ENCODE results near the gene RNU2-1.
"Not testable (repeated sequence)": the region's sequence is repeated elsewhere in the genome, so short reads cannot be mapped to it uniquely, and the experiment has no call there.

The RNU2-1 gene

DNA sequence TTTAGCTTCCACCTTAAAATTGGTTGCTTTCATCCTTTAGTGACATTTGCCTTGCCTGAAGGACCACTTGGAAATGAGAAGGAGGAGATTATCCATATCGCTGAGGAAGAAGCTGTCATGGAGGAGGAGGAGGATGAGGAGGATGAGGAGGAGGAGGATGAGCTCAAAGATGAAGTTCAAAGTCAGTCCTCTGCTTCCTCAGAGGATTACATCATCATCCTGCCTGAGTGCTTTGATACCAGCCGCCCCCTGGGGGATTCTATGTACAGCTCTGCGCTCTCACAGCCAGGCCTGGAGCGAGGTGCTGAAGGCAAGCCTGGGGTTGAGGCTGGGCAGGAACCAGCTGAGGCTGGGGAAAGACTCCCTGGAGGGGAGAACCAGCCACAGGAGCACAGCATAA lies 33.6 kb downstream of the RNU2-1 start:
- Mint-ChIP-seq H3K27ac (no peak overlapping the region), H3K4me1 (ENCODE audit: low read depth) (peaks cover 2% of the 10 kb centered on the region), H3K9me3 (no peaks in the 10 kb centered on the region), H3K27me3 (ENCODE audit: low read depth) (no peaks in the 10 kb centered on the region), H3K36me3 (ENCODE audit: low read depth) (peaks cover 58% of the 10 kb centered on the region), H3K4me3 (no peak overlapping the region)

DNA sequence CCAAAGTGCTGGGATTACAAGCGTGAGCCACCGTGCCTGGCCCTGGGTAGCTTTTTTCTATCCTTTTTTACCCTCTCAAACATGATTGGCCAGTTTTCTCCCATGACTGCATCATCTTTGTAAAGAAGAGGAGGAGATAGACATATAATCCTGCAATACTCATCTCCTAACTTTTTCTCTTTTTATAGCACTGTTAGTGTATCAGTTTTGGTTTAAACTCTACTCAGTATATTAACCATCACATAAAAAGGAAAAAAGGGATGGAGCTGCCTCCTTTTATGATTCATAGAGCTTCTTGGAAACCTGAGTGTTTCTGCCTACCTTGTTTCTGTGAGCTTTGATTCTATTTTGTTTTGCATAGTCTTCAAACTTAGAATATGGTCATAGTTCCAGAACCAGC lies 34.1 kb downstream of the RNU2-1 start:
- Mint-ChIP-seq H3K36me3 (ENCODE audit: low read depth) (peaks cover 60% of the 10 kb centered on the region), H3K9me3 (no peaks in the 10 kb centered on the region), H3K27me3 (ENCODE audit: low read depth) (no peaks in the 10 kb centered on the region), H3K4me3 (no peak overlapping the region), H3K27ac (no peak overlapping the region), H3K4me1 (ENCODE audit: low read depth) (peaks cover 2% of the 10 kb centered on the region)

DNA sequence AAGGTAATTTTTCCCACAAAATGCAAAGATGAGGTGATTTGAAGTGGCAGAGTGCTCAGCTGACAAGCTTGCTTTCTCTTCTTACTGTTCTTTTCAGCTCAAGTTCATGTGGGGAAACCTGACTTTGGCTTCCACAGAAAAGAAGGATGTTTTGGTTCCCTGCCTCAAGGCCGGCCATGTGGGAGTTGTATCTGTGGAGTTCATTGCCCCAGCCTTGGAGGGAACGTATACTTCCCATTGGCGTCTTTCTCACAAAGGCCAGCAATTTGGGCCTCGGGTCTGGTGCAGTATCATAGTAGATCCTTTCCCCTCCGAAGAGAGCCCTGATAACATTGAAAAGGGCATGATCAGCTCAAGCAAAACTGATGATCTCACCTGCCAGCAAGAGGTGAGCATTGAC lies 40.5 kb downstream of the RNU2-1 start:
- no peaks in the 10 kb centered on the region for H3K9me3 Mint-ChIP-seq
- no peaks in the 10 kb centered on the region for H3K27me3 Mint-ChIP-seq (ENCODE audit: low read depth)
- H3K27ac Mint-ChIP-seq: no peak overlapping the region
- peaks cover 64% of the 10 kb centered on the region for H3K36me3 Mint-ChIP-seq (ENCODE audit: low read depth)
- no peak overlapping the region for H3K4me3 Mint-ChIP-seq
- H3K4me1 Mint-ChIP-seq (ENCODE audit: low read depth): no peaks in the 10 kb centered on the region

DNA sequence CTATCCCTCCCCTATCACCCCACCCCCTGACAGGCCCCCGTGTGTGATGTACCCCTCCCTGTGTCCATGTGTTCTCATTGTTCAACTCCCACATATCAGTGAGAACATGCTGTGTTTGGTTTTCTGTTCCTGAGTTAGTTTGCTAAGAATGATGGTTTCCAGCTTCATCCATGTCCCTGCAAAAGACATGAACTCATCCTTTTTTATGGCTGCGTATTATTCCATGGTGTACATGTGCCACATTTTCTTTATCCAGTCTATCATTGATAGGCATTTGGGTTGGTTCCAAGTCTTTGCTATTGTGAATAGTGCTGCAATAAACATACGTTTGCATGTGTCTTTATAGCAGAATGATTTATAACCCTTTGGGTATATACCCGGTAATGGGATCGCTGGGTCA lies 47.1 kb downstream of the RNU2-1 start:
- H3K27me3 Mint-ChIP-seq (ENCODE audit: low read depth); H3K4me3 Mint-ChIP-seq; H3K27ac Mint-ChIP-seq; H3K9me3 Mint-ChIP-seq; H3K4me1 Mint-ChIP-seq (ENCODE audit: low read depth): not testable (repeated sequence)
- peaks cover 35% of the 10 kb centered on the region for H3K36me3 Mint-ChIP-seq (ENCODE audit: low read depth)

DNA sequence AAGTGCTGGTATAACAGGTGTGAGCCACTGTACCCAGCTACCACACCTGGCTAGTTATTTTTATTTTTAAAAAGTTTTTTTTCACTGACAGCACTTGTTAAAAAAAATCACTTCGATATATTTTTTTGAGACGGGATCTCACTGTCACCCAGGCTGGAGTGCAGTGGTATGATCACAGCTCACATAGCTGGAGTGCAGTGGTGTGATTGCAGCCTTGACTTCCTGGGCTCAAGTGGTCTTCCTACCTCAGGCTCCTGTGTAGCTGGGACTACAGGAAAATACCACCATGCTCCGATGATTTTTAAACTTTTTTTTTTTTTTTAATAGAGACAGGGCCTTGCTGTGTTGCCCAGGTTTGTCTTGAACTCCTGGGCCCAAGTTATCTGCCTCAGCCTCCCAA lies 49.9 kb downstream of the RNU2-1 start:
- H3K36me3 Mint-ChIP-seq (ENCODE audit: low read depth): peaks cover 13% of the 10 kb centered on the region
- no peak overlapping the region for H3K27ac Mint-ChIP-seq
- no peaks in the 10 kb centered on the region for H3K9me3 Mint-ChIP-seq
- no peaks in the 10 kb centered on the region for H3K27me3 Mint-ChIP-seq (ENCODE audit: low read depth)
- no peak overlapping the region for H3K4me3 Mint-ChIP-seq
- no peaks in the 10 kb centered on the region for H3K4me1 Mint-ChIP-seq (ENCODE audit: low read depth)
